A549 (cell line): ENCODE results near the gene DNAH17. TPM values are rescaled to one million over a fixed set of nuclear protein-coding genes. Genes with fewer than 3 reads are reported as not detected.

Experiments
- ATAC-seq, 2 experiments: fragments of 200-7000 bp in 1 of 2; fragments of >200 bp in 1 of 2; cut with Nextera tagmentation in 1 of 2; cut with Tn5 transposase in 1 of 2; 3 replicates each; pipeline versions ENCODE4 v1.8.0 to v1.9.1; 2018 to 2020; ENCODE audit warnings: mild to moderate bottlenecking in 1 of 2, moderate library complexity in 1 of 2
- CTCF ChIA-PET: fragments of 300-600 bp; sonication (Branson Sonifier 250); formaldehyde crosslinking; extraction: SDS; loops from one replicate; lab custom pipeline; 2021; ENCODE audit warnings: antibody characterized with exemption, inconsistent platforms; lab: Yijun Ruan, JAX
- POLR2A ChIA-PET: fragments of 350-600 bp; formaldehyde crosslinking; extraction: SDS; loops from one replicate; lab custom pipeline; 2021; ENCODE audit warnings: antibody characterized with exemption, inconsistent platforms; lab: Yijun Ruan, JAX
- DNase-seq, 2 experiments: peaks; one replicate each; pipeline versions ENCODE4 v3.0.0 to v3.0.0-alpha.2; 2011 to 2016; ENCODE audit warnings: low read depth in 1 of 2, low spot score in 1 of 2
- FAIRE-seq: peaks from 2 replicates; lab custom pipeline; 2011; peaks lifted over from hg19 to GRCh38; lab: Jason Lieb, UNC
- H3K27ac ChIP-seq, 2 experiments: fragments of >200 bp; sonication (Bioruptor Twin); formaldehyde crosslinking; 3 replicates each; pipeline ENCODE4 v1.5.1; 2016 to 2017
- H3K4me1 ChIP-seq: fragments of >200 bp; sonication (Bioruptor Twin); formaldehyde crosslinking; 3 replicates; pipeline ENCODE4 v1.6.1; 2016
- H3K4me2 ChIP-seq: fragments of >200 bp; sonication (Bioruptor Twin); formaldehyde crosslinking; 3 replicates; pipeline ENCODE4 v1.6.1; 2016
- H3K4me3 ChIP-seq: fragments of >200 bp; sonication (Bioruptor Twin); formaldehyde crosslinking; 3 replicates; pipeline ENCODE4 v1.5.1; 2016
- H3K9me3 ChIP-seq: fragments of >200 bp; sonication (Bioruptor Twin); formaldehyde crosslinking; 3 replicates; pipeline ENCODE4 v1.6.1; 2016
- BCL3 ChIP-seq: fragments of >200 bp; sonication (Bioruptor Twin); formaldehyde crosslinking; IDR thresholded peaks from 3 replicates; pipeline ENCODE4 v1.6.1; 2016
- CBX8 ChIP-seq: fragments of 200-600 bp; sonication (generic); IDR thresholded peaks from 2 replicates; pipeline ENCODE4 v1.6.1; 2016
- EHF ChIP-seq: fragments of 250-450 bp; sonication (Bioruptor Pico); IDR thresholded peaks from 2 replicates; pipeline ENCODE4 v1.5.0; 2020; ENCODE audit warnings: mild to moderate bottlenecking
- EHMT2 ChIP-seq: fragments of 200-600 bp; sonication (generic); IDR thresholded peaks from 2 replicates; pipeline ENCODE4 v1.6.1; 2016; ENCODE audit warnings: antibody characterized with exemption, low read depth, mild to moderate bottlenecking, moderate library complexity
- EP300 ChIP-seq, 2 experiments: fragments of >200 bp; sonication (Bioruptor Twin); formaldehyde crosslinking; IDR thresholded peaks; 2 replicates in 1 of 2; 3 replicates in 1 of 2; pipeline ENCODE4 v1.6.1; 2016 to 2017
- ESRRA ChIP-seq: fragments of 150-350 bp; IDR thresholded peaks from 2 replicates; pipeline ENCODE4 v1.6.1; 2014; ENCODE audit warnings: mild to moderate bottlenecking, low read length, borderline replicate concordance
- HDAC2 ChIP-seq: fragments of 200-600 bp; sonication (generic); IDR thresholded peaks from 2 replicates; pipeline ENCODE4 v1.6.1; 2016
- HES2 ChIP-seq: fragments of >200 bp; sonication (Bioruptor Twin); formaldehyde crosslinking; IDR thresholded peaks from 2 replicates; pipeline ENCODE4 v1.6.1; 2016
- HMGXB4 ChIP-seq: fragments of 250-450 bp; sonication (Bioruptor Pico); IDR thresholded peaks from 2 replicates; pipeline ENCODE4 v1.5.0; 2021; ENCODE audit warnings: mild to moderate bottlenecking, moderate library complexity, borderline replicate concordance
- JUN ChIP-seq, 2 experiments: fragments of >200 bp; sonication (Bioruptor Twin); formaldehyde crosslinking; IDR thresholded peaks; 2 replicates in 1 of 2; 3 replicates in 1 of 2; pipeline ENCODE4 v1.6.1; 2016 to 2017
- KDM5A ChIP-seq: fragments of 200-600 bp; sonication (generic); IDR thresholded peaks from 2 replicates; pipeline ENCODE4 v1.6.1; 2016; ENCODE audit warnings: antibody characterized with exemption, mild to moderate bottlenecking
- MAZ ChIP-seq: fragments of 150-350 bp; IDR thresholded peaks from 2 replicates; pipeline ENCODE4 v1.6.1; 2014; ENCODE audit warnings: antibody characterized with exemption, low read depth, low read length, borderline replicate concordance
- NR3C1 ChIP-seq: fragments of >200 bp; sonication (Bioruptor Twin); formaldehyde crosslinking; IDR thresholded peaks from 3 replicates; pipeline ENCODE4 v1.6.1; 2017
- POLR2A ChIP-seq: IDR thresholded peaks from 2 replicates; pipeline ENCODE4 v1.6.1; 2012; ENCODE audit warnings: mild to moderate bottlenecking, low read length
- RAD21 ChIP-seq, 2 experiments: fragments of >200 bp in 1 of 2; sonication (Bioruptor Twin) in 1 of 2; formaldehyde crosslinking in 1 of 2; IDR thresholded peaks in 1 of 2; conservative IDR thresholded peaks in 1 of 2; 2 replicates in 1 of 2; 3 replicates in 1 of 2; pipeline ENCODE4 v1.6.1; 2012 to 2018; ENCODE audit warnings: inconsistent platforms in 1 of 2
- SMC3 ChIP-seq: fragments of >200 bp; sonication (Bioruptor Twin); formaldehyde crosslinking; IDR thresholded peaks from 3 replicates; pipeline ENCODE4 v1.6.1; 2018; ENCODE audit warnings: inconsistent platforms
- TP53 ChIP-seq: fragments of 250-450 bp; sonication (Bioruptor Pico); IDR thresholded peaks from 2 replicates; pipeline ENCODE4 v1.5.0; 2021; ENCODE audit warnings: mild to moderate bottlenecking, moderate library complexity
- ZFP36 ChIP-seq: fragments of 450-650 bp; IDR thresholded peaks from 2 replicates; pipeline ENCODE4 v1.6.1; 2014; ENCODE audit warnings: borderline replicate concordance; ENCODE audit not compliant: partially characterized antibody
- ZSCAN20 ChIP-seq: fragments of 250-450 bp; sonication (Bioruptor Pico); IDR thresholded peaks from 2 replicates; pipeline ENCODE4 v1.8.0; 2022; ENCODE audit warnings: mild to moderate bottlenecking, moderate library complexity
- WGBS: methylation state at CpG from one replicate; pipeline ENCODE4 v1.1.6; 2017; ENCODE audit errors: missing lambda C conversion rate; 5-methylcytosine and 5-hydroxymethylcytosine counted together
- polyA plus RNA-seq, 4 experiments: library from polyadenylated mRNA; depleted of rRNA in 3 of 4; stranded (reverse); fragments of >200 nt; fragmentation: RNase III in 1 of 4; extraction: RNeasy Plus Mini Kit Qiagen cat#74134 plus additional on column Dnase treatment in 1 of 4; gene quantifications; 2 replicates in 3 of 4; 3 replicates in 1 of 4; pipeline ENCODE4 v1.2.3, GENCODE V29; 2011 to 2017
- TF ChIP-seq, protein P1 (sequence below): IDR thresholded peaks from 2 replicates; pipeline ENCODE4 v1.6.1; 2012
- TF ChIP-seq, protein P2 (sequence below): fragments of 250-450 bp; sonication (Bioruptor Pico); IDR thresholded peaks from 2 replicates; pipeline ENCODE4 v1.5.0; 2020; ENCODE audit warnings: low read depth, mild to moderate bottlenecking, moderate library complexity

DNAH17 gene
- polyA plus RNA-seq, 2 of the 4 experiments (the other 2 are of a cell fraction), result 0.21 to 0.26 TPM

GRCh38 chr17:78395155-78395554 is 182.0 kb downstream of the DNAH17 start (continued):
- TF ChIP-seq, protein P1, sequence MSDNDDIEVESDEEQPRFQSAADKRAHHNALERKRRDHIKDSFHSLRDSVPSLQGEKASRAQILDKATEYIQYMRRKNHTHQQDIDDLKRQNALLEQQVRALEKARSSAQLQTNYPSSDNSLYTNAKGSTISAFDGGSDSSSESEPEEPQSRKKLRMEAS, result no peak
- no peak for TF ChIP-seq RAD21 (conservative IDR thresholded peaks at IDR 0.05 in 1 of 2, IDR thresholded peaks at IDR 0.05 in 1 of 2)

DNA sequence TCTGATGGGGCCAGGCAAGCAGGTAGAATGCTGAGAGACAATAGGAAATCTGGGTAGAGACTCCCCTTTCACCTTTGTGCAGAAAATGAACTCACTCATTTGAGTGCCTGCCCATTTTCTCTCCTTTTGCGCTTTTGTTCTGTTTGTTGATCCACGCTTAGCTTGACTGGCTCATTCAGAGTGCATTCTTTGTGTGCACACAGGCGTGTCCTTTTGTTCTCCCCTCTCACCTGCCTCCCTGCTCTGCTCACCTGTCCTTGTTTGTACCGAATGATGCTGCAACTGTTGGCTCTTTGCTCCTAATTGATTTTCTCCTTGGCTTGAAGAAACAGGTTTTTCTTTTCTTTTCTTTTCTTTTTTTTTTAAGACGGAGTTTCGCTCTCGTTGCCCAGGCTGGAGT is 183.0 kb downstream of the DNAH17 start:
- TF ChIP-seq EHMT2 (no peak), ZFP36 (no peak), HES2 (no peak), EP300 (IDR thresholded peaks at IDR 0.05) (no peak), NR3C1 (no peak), POLR2A (no peak), RAD21 (conservative IDR thresholded peaks at IDR 0.05 in 1 of 2, IDR thresholded peaks at IDR 0.05 in 1 of 2) (no peak), MAZ (no peak)
- no peak overlapping the region for H3K4me2 ChIP-seq
- ChIA-PET POLR2A (no interaction called here), CTCF (interaction anchor here (1.9 to 5.1 kb wide), 3 partner anchors 27 to 51 kb away, joined by 5 to 47 read pairs (median 26); partner anchors contain the start of gene SOCS3)
- no peak for FAIRE-seq
- no peak overlapping the region for H3K27ac ChIP-seq
- peaks cover 36% of the 10 kb centered on the region for H3K4me1 ChIP-seq
- H3K9me3 ChIP-seq, result no peaks in the 10 kb centered on the region
- no peak for DNase-seq
- no peak for ATAC-seq
- WGBS, result 94% methylated on average over 7 of the region's 7 CpGs
- H3K4me3 ChIP-seq, result no peak overlapping the region

GRCh38 chr17:78393575-78393974 is 183.6 kb downstream of the DNAH17 start:
- FAIRE-seq, result no peak
- TF ChIP-seq KDM5A (no peak), MAZ (no peak), HMGXB4 (CRISPR knock-in tag) (no peak), CBX8 (no peak), BCL3 (no peak), HDAC2 (no peak), TP53 (no peak), JUN (IDR thresholded peaks at IDR 0.05) (no peak), SMC3 (no peak), ZFP36 (no peak), EHF (CRISPR knock-in tag) (no peak), ESRRA (no peak), EHMT2 (no peak), ZSCAN20 (no peak)
- TF ChIP-seq, protein P2, sequence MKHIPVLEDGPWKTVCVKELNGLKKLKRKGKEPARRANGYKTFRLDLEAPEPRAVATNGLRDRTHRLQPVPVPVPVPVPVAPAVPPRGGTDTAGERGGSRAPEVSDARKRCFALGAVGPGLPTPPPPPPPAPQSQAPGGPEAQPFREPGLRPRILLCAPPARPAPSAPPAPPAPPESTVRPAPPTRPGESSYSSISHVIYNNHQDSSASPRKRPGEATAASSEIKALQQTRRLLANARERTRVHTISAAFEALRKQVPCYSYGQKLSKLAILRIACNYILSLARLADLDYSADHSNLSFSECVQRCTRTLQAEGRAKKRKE, result no peak
- Histone ChIP-seq H3K9me3 (no peaks in the 10 kb centered on the region), H3K4me3 (no peak overlapping the region), H3K27ac (no peak overlapping the region), H3K4me1 (peaks cover 36% of the 10 kb centered on the region), H3K4me2 (no peak overlapping the region)
- ATAC-seq, result no peak
- ChIA-PET POLR2A (no interaction called here), CTCF (interaction anchor here (2.9 to 5.1 kb wide), 2 partner anchors 29 to 33 kb away, joined by 30 to 47 read pairs; partner anchors contain the start of gene SOCS3)
- 97% methylated on average over 4 of the region's 4 CpGs for WGBS
- no peak for DNase-seq
